Heart right ventricle (tissue), 16 donors: ENCODE results near the gene CASTOR2. TPM values are rescaled to one million over a fixed set of nuclear protein-coding genes. Genes with fewer than 3 reads are reported as not detected.
"Not testable (repeated sequence)": the region's sequence is repeated elsewhere in the genome, so short reads cannot be mapped to it uniquely, and the experiment has no call there.

Experiments
- ATAC-seq, 8 donors: fragments of 200-7000 bp; cut with Tn5 transposase; one replicate each; pipeline ENCODE4 v1.9.1; 2020; ENCODE audit warnings: mild to moderate bottlenecking in 8 of 8, moderate library complexity in 8 of 8, moderate number of reproducible peaks in 1 of 8
- DNase-seq, 2 donors: peaks; one replicate each; pipeline ENCODE4 v3.0.0-alpha.2; 2020
- H3K27ac ChIP-seq, 10 donors: fragments of 200-600 bp; sonication (generic) in 2 of 10; one replicate each; pipeline versions ENCODE4 v1.5.0 to v1.8.0; 2020 to 2022; ENCODE audit warnings: mild to moderate bottlenecking in 3 of 10
- H3K27me3 ChIP-seq, 7 donors: fragments of 200-600 bp; one replicate each; pipeline ENCODE4 v1.8.0; 2021 to 2022; ENCODE audit warnings: mild to moderate bottlenecking in 2 of 7
- H3K36me3 ChIP-seq, 9 donors: fragments of 200-600 bp; sonication (generic) in 1 of 9; one replicate each; pipeline versions ENCODE4 v1.5.0 to v1.8.0; 2020 to 2022; ENCODE audit warnings: mild to moderate bottlenecking in 2 of 9
- H3K4me1 ChIP-seq, 9 donors: fragments of 200-600 bp; sonication (generic) in 1 of 9; one replicate each; pipeline versions ENCODE4 v1.5.0 to v1.8.0; 2020 to 2022; ENCODE audit warnings: mild to moderate bottlenecking in 4 of 9
- H3K4me3 ChIP-seq, 10 donors: fragments of 200-600 bp; sonication (generic) in 2 of 10; one replicate each; pipeline versions ENCODE4 v1.5.0 to v1.8.0; 2020 to 2022; ENCODE audit warnings: mild to moderate bottlenecking in 7 of 10, moderate library complexity in 2 of 10
- H3K9me3 ChIP-seq, 11 donors: fragments of 200-600 bp in 10 of 11; sonication (generic) in 2 of 11; one replicate each; pipeline versions ENCODE4 v1.5.0 to v1.8.0; 2013 to 2022; ENCODE audit warnings: mild to moderate bottlenecking in 2 of 11, control low read depth in 1 of 11, moderate library complexity in 1 of 11
- WGBS, 2 donors: extraction: QIAGEN DNeasy Blood & Tissue Kit; methylation state at CpG; one replicate each; pipeline ENCODE4 v1.1.7; 2013; ENCODE audit warnings: inconsistent platforms in 1 of 2; 5-methylcytosine and 5-hydroxymethylcytosine counted together
- intact Hi-C, 10 donors: fragments of 100-400 bp; cut with DNase I; formaldehyde crosslinking; loops; one replicate each; pipeline versions ENCODE4 v1.11.1 to v1.14.2; 2022
- polyA plus RNA-seq, 2 donors: library from polyadenylated mRNA; stranded (reverse); fragments of 200-250 nt; gene quantifications; one replicate each; pipeline ENCODE4 v1.2.3, GENCODE V29; 2013
- total RNA-seq, 10 donors: library from RNA; stranded (reverse); fragmentation: NEBNext Ultra II Directional in 3 of 10; extraction: Animal tissue kit (Norgen Biotek cat#: 25700) in 3 of 10; gene quantifications; one replicate each; pipeline versions ENCODE4 v1.2.1 to v1.2.4, GENCODE V29; 2021 to 2023
- donor health status: Arrhythmogenic right ventricular cardiomyopathy.
- donor health status: ischemic (EF 13 %, LVEDD 7.1; RV severe dilation, severe dysfunction).
- donor health status: healthy with polysubstance abuse.
- donor health status: DM: no; HTN: yes; CAD: no.
- donor health status: DM: no; HTN: no; CAD: no.
- donor health status: ischemic (EF 25% LVEDD 6.9; RV normal size, moderate dysfunction).
- donor health status: ischemic (EF 25% LVEDD 5.7; RV mildly dilated, moderate dysfunction).
- donor health status: healthy.
- donor health status: DM: yes; HTN: yes; CAD: no.
- donor health status: Ischemic cardiomyopathy.
- donor health status: ischemic (EF 35%, LVEDD 5.7; RV mildly dilated, moderate dysfunction).
- donor health status: nonischemic (EF 11% LVEDD 7.7; RV severe dilation, severe dysfunction).
- donor health status: DM: yes; HTN: yes; CAD: no.
- donor health status: PGD.
- donor health status: ischemic (EF 29% LVEDD 5.4; RV normal size, mild dysfunction).
- donor health status: nonischemic (EF 23%, LVEDD 6.1; RV moderate dilation, normal function).

The CASTOR2 gene
- total and polyA plus RNA-seq, 12 donors, result 1.1 to 51.1 (median 22.9) TPM

- DNase-seq, H3K27me3 ChIP-seq, ATAC-seq, H3K9me3 ChIP-seq, H3K36me3 ChIP-seq, H3K27ac ChIP-seq, H3K4me3 ChIP-seq, intact Hi-C loops, H3K4me1 ChIP-seq: not testable (repeated sequence)
- WGBS, 2 donors, result no CpG with 5 or more reads among the region's 2 CpGs
Observed at GRCh38 chr7:74958328-74958727, 6.2 kb upstream of the CASTOR2 start.

- not testable (repeated sequence) for H3K27ac ChIP-seq
- H3K4me3 ChIP-seq, result peak overlapping the region in 8 of 10 donors; percentile 28 to 45 (median 38)
- WGBS, 2 donors, result 44 to 46% methylated on average over 16 to 19 of the region's 32 CpGs
Observed at GRCh38 chr7:74963704-74964510, 598 bp upstream of the CASTOR2 start.

GRCh38 chr7:74966208-74966854 lies 1.8 kb downstream of the CASTOR2 start:
- WGBS, 2 donors, result no CpG with 5 or more reads among the region's 16 CpGs
- H3K27me3 ChIP-seq, H3K4me1 ChIP-seq, H3K27ac ChIP-seq, H3K4me3 ChIP-seq, DNase-seq, ATAC-seq, H3K36me3 ChIP-seq, intact Hi-C loops, H3K9me3 ChIP-seq: not testable (repeated sequence)

More at GRCh38 chr7:74963704-74964510, 598 bp upstream of the CASTOR2 start:
- intact Hi-C loops, H3K27me3 ChIP-seq, H3K4me1 ChIP-seq, DNase-seq, H3K9me3 ChIP-seq, H3K36me3 ChIP-seq: not testable (repeated sequence)
- ATAC-seq, result peak; percentile 16 to 80 (median 36)

GRCh38 chr7:74966909-74967308 lies 2.4 kb downstream of the CASTOR2 start:
- H3K4me3 ChIP-seq, H3K36me3 ChIP-seq, DNase-seq, H3K9me3 ChIP-seq, intact Hi-C loops, H3K27me3 ChIP-seq, H3K4me1 ChIP-seq, ATAC-seq, H3K27ac ChIP-seq: not testable (repeated sequence)
- WGBS, 2 donors, result 100% methylated on average over 3 of the region's 6 CpGs; no CpG with 5 or more reads in 1 of the 2 donors

- no CpG with 5 or more reads among the region's 4 CpGs for WGBS, 2 donors
- H3K9me3 ChIP-seq, H3K4me1 ChIP-seq, intact Hi-C loops, H3K27me3 ChIP-seq, H3K36me3 ChIP-seq, H3K27ac ChIP-seq, H3K4me3 ChIP-seq, ATAC-seq, DNase-seq: not testable (repeated sequence)
Observed at GRCh38 chr7:74971431-74971830, 6.9 kb downstream of the CASTOR2 start.

- H3K36me3 ChIP-seq, ATAC-seq, intact Hi-C loops, H3K27ac ChIP-seq, H3K9me3 ChIP-seq, DNase-seq, H3K27me3 ChIP-seq, H3K4me1 ChIP-seq, H3K4me3 ChIP-seq: not testable (repeated sequence)
- WGBS, 2 donors, result 78 to 80% methylated on average over 5 to 6 of the region's 7 CpGs
Observed at GRCh38 chr7:74972377-74972776, 7.9 kb downstream of the CASTOR2 start.

GRCh38 chr7:74975959-74976358 lies 11.5 kb downstream of the CASTOR2 start:
- H3K4me1 ChIP-seq, H3K36me3 ChIP-seq, H3K4me3 ChIP-seq, H3K9me3 ChIP-seq, intact Hi-C loops, H3K27ac ChIP-seq, DNase-seq, H3K27me3 ChIP-seq, ATAC-seq: not testable (repeated sequence)
- WGBS, 2 donors, result 96% methylated on average over 3 of the region's 7 CpGs

GRCh38 chr7:74977523-74977922 lies 13.0 kb downstream of the CASTOR2 start:
- H3K4me1 ChIP-seq, H3K9me3 ChIP-seq, intact Hi-C loops, ATAC-seq, H3K27ac ChIP-seq, H3K27me3 ChIP-seq, H3K4me3 ChIP-seq, H3K36me3 ChIP-seq, DNase-seq: not testable (repeated sequence)
- WGBS, 2 donors, result 92 to 94% methylated on average over 4 to 6 of the region's 9 CpGs

GRCh38 chr7:74988436-74988835 lies 23.9 kb downstream of the CASTOR2 start:
- ATAC-seq, H3K9me3 ChIP-seq, H3K27me3 ChIP-seq, H3K4me3 ChIP-seq, intact Hi-C loops, H3K4me1 ChIP-seq, DNase-seq, H3K27ac ChIP-seq, H3K36me3 ChIP-seq: not testable (repeated sequence)
- 90 to 96% methylated on average over 9 of the region's 9 CpGs for WGBS, 2 donors
